HG02571 (cell line): ENCODE measurements around the gene ITPKB.
A peak's percentile ranks its signal among the peaks of the same experiment; 100 is the strongest.

Source experiments
- ATAC-seq: cut with Tn5 transposase; IDR thresholded peaks from one replicate; pipeline ENCODE4 v1.9.1; 2021; ENCODE audit warnings: mild to moderate bottlenecking, moderate library complexity; ENCODE audit not compliant: unreplicated experiment

The ITPKB gene

GRCh38 chr1:226687426-226687825 is 51.7 kb downstream of the ITPKB start:
- ATAC-seq: no peak

- ATAC-seq: no peak
These were observed 52.3 kb downstream of the ITPKB start for GRCh38 chr1:226686440-226687425.

- no peak for ATAC-seq
These were observed 53.8 kb downstream of the ITPKB start for GRCh38 chr1:226685196-226685820.

- no peak for ATAC-seq
These were observed 55.1 kb downstream of the ITPKB start for GRCh38 chr1:226684026-226684425.

- ATAC-seq: no peak
These were observed 55.9 kb downstream of the ITPKB start for GRCh38 chr1:226682871-226683814.

GRCh38 chr1:226681652-226682493 is 57.2 kb downstream of the ITPKB start:
- ATAC-seq: no peak

- no peak for ATAC-seq
These were observed 58.4 kb downstream of the ITPKB start for GRCh38 chr1:226680653-226681052.

GRCh38 chr1:226679853-226680516 is 59.1 kb downstream of the ITPKB start:
- ATAC-seq: peak; percentile 47

GRCh38 chr1:226679262-226679661 is 59.8 kb downstream of the ITPKB start:
- no peak for ATAC-seq

- no peak for ATAC-seq
These were observed 60.4 kb downstream of the ITPKB start for GRCh38 chr1:226678701-226679100.

GRCh38 chr1:226678251-226678650 is 60.8 kb downstream of the ITPKB start:
- ATAC-seq: no peak

- no peak for ATAC-seq
These were observed 61.8 kb downstream of the ITPKB start for GRCh38 chr1:226677027-226678020.

GRCh38 chr1:226676381-226676780 is 62.7 kb downstream of the ITPKB start:
- no peak for ATAC-seq

- no peak for ATAC-seq
These were observed 63.2 kb downstream of the ITPKB start for GRCh38 chr1:226675715-226676357.

GRCh38 chr1:226674892-226675714 is 64.0 kb downstream of the ITPKB start:
- ATAC-seq: peak; percentile 57

- ATAC-seq: no peak
These were observed 66.7 kb downstream of the ITPKB start for GRCh38 chr1:226672339-226672762.

GRCh38 chr1:226671277-226671676 is 67.8 kb downstream of the ITPKB start:
- no peak for ATAC-seq
